Transverse colon (tissue), 4 donors: ENCODE data around the gene INO80C. TPM values are rescaled to one million over a fixed set of nuclear protein-coding genes. Genes with fewer than 3 reads are reported as not detected.

Source experiments
- DNase-seq: peaks from one replicate; pipeline ENCODE4 v3.0.0-alpha.2; 2019
- H3K27ac ChIP-seq, 4 donors: fragments of 200-600 bp; sonication (generic); 2 replicates each; pipeline ENCODE4 v1.5.1; 2016 to 2018; ENCODE audit warnings: inconsistent platforms in 4 of 4
- H3K27me3 ChIP-seq: fragments of 200-600 bp; sonication (generic); 2 replicates; pipeline ENCODE4 v1.5.1; 2017; ENCODE audit warnings: inconsistent platforms
- H3K36me3 ChIP-seq, 4 donors: fragments of 200-600 bp; sonication (generic); 2 replicates each; pipeline ENCODE4 v1.5.1; 2017 to 2019; ENCODE audit warnings: inconsistent platforms in 4 of 4
- H3K4me1 ChIP-seq, 4 donors: fragments of 200-600 bp; sonication (generic); 2 replicates each; pipeline ENCODE4 v1.5.1; 2017 to 2020; ENCODE audit warnings: inconsistent platforms in 4 of 4
- H3K4me3 ChIP-seq, 4 donors: fragments of 200-600 bp; sonication (generic); 1 replicate in 1 of 4; 2 replicates in 3 of 4; pipeline versions ENCODE4 v1.5.1 to v1.6.1; 2017 to 2019; ENCODE audit warnings: inconsistent platforms in 4 of 4
- H3K9me3 ChIP-seq, 2 donors: fragments of 200-600 bp; sonication (generic); 2 replicates each; pipeline ENCODE4 v1.5.1; 2017 to 2019; ENCODE audit warnings: inconsistent platforms in 2 of 2
- CTCF ChIP-seq, 5 experiments: fragments of 200-600 bp in 3 of 5; fragments of 450-650 bp in 2 of 5; sonication (generic) in 3 of 5; IDR thresholded peaks; 1 replicate in 2 of 5; 2 replicates in 3 of 5; pipeline ENCODE4 v1.5.1; 2016 to 2017; ENCODE audit warnings: antibody characterized with exemption in 5 of 5, inconsistent platforms in 3 of 5, mild to moderate bottlenecking in 2 of 5, moderate library complexity in 1 of 5
- EP300 ChIP-seq: sonication (generic); formaldehyde crosslinking; IDR thresholded peaks from one replicate; pipeline ENCODE4 v1.6.1; 2017; ENCODE audit warnings: antibody characterized with exemption, low read depth
- POLR2A ChIP-seq: fragments of 450-650 bp; IDR thresholded peaks from one replicate; pipeline ENCODE4 v1.6.1; 2016; ENCODE audit warnings: antibody characterized with exemption, mild to moderate bottlenecking, moderate library complexity
- POLR2AphosphoS5 ChIP-seq, 3 donors: sonication (generic); formaldehyde crosslinking; IDR thresholded peaks; one replicate each; pipeline ENCODE4 v1.6.1; 2016; ENCODE audit warnings: antibody characterized with exemption in 3 of 3
- WGBS, 2 donors: methylation state at CpG; one replicate each; pipeline ENCODE4 v1.1.5; 2018; ENCODE audit warnings: low coverage in 1 of 2; 5-methylcytosine and 5-hydroxymethylcytosine counted together
- in situ Hi-C, 4 donors: fragments of 200-750 bp; cut with MboI; loops; one replicate each; pipeline versions ENCODE4 v1.15.0 to v1.15.1; 2017; ENCODE audit warnings: low sequenced_read_pairs in 3 of 4, low pct_ligation_motif_present in 1 of 4, low pct_unique_long_range_greater_than_20kb in 1 of 4
- intact Hi-C: fragments of 100-400 bp; cut with DNase I; formaldehyde crosslinking; loops from one replicate; pipeline ENCODE4 v1.15.1; 2023; ENCODE audit warnings: low total_unique reads
- total RNA-seq, 4 donors: library from RNA; depleted of rRNA; stranded (reverse); fragments of >200 nt; gene quantifications; one replicate each; pipeline ENCODE4 v1.1.0, GENCODE V29; 2016

The INO80C gene
- 100 to 1,000 TPM in 1 of 4 donors, 10 to 100 TPM in 3; 10.2 to 277 (median 18.0) TPM for total RNA-seq

DNA sequence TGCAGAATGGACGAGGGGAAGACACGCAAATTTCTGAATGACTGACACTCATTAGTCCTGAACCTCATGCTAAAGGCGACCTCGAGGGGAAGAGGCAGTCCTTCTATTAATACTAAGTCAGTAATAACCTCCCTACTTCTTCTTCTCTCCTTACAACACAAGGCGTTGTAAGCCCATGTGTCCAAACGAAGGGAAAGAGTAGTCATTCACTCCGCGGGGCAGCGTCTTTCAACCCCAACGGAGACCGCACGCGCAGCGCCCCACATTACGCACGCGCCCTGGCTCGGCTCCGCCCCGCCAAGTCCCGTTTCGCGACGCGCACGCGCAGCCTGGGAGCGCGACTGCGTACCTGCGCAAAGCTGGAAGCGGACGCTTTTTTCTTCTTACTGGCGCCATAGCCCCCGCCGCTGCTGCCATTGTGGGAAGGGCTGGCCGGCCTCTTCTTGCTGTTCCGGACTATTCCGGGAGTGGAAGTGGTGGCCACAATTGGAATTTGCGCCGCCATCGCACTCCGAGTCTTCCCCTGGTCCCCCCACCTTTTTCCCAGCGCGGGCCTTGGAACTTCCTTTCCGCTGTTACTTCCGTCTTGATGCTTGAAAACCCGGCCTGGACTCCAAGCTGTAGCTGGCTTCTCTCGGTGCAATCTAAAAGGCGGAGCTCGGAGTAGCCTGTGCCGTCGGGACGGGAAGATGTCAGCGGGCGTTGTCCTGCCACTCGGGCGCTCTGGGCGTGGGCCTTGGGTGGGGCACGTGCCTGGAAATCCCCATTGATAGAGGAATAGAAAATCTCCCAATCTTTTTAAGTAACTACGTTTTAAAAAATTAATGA, at the start of gene INO80C:
TSS of gene INO80C (minus strand) at position 591 of the 828 bp plus-strand sequence. CDS start at position 505, 86 bp downstream.
- peak; percentile 2 for TF ChIP-seq EP300
- TF ChIP-seq POLR2A, result peak; percentile 95
- peak; percentile 87 to 98 (median 95) for TF ChIP-seq POLR2AphosphoS5 (IDR thresholded peaks at IDR 0.05)
- TF ChIP-seq CTCF (IDR thresholded peaks at IDR 0.05), result peak in 1 of 5 experiments; percentile 16
- WGBS, 2 donors, result 0 to 1% methylated on average over 8 to 61 of the region's 61 CpGs
- in situ Hi-C loops, result no loop called here

GRCh38 chr18:35547008-35547605, 49.3 kb upstream of the INO80C start:
- no peak for DNase-seq
- WGBS, 2 donors, result 65% methylated on average over 2 of the region's 2 CpGs
- H3K27me3 ChIP-seq, result no peaks in the 10 kb centered on the region
- in situ Hi-C loops, result no loop called here
- no peak overlapping the region for H3K4me3 ChIP-seq
- H3K9me3 ChIP-seq, result no peaks in the 10 kb centered on the region
- intact Hi-C loops, result no loop called here
- TF ChIP-seq CTCF (IDR thresholded peaks at IDR 0.05) (no peak), POLR2AphosphoS5 (IDR thresholded peaks at IDR 0.05) (no peak), EP300 (no peak), POLR2A (no peak)
- H3K27ac ChIP-seq, result no peak overlapping the region
- no peaks in the 10 kb centered on the region for H3K4me1 ChIP-seq
- no peaks in the 10 kb centered on the region for H3K36me3 ChIP-seq

More for the DNA sequence above, at the start of gene INO80C:
- H3K27me3 ChIP-seq, result no peaks in the 10 kb centered on the region
- H3K4me1 ChIP-seq, result peaks cover 12 to 28% (median 18%) of the 10 kb centered on the region in 4 donors
- DNase-seq, result peak; percentile 93
- H3K9me3 ChIP-seq, result no peaks in the 10 kb centered on the region
- intact Hi-C loops, result no loop called here
- peak within 1 kb of the TSS; percentile 92 to 98 (median 96) for H3K27ac ChIP-seq
- H3K36me3 ChIP-seq, result no peaks in the 10 kb centered on the region
- peak within 1 kb of the TSS; percentile 60 to 85 (median 64) for H3K4me3 ChIP-seq

DNA sequence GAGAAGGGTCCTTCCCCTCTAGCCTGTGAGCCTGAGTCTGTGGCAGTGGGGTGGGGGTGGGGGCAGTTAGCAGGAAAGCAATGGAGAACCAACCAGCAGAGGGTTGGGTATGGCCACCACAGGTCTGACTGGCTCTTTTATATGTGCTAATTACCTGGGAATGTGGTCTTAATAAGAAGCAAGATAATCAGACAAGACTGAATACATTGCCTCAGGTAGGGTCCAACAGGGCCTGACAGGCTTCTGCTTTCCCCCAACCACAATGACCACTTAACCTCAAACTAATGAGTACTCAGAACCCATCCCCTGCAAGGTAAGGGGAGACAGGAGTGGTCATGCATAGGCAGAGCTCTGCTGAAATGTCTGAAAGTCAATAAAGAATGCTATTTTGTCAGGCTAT, 44.6 kb upstream of the INO80C start:
- TF ChIP-seq CTCF (IDR thresholded peaks at IDR 0.05) (no peak), POLR2AphosphoS5 (IDR thresholded peaks at IDR 0.05) (no peak), EP300 (no peak), POLR2A (no peak)
- Histone ChIP-seq H3K27ac (no peak overlapping the region), H3K9me3 (no peaks in the 10 kb centered on the region), H3K4me3 (no peak overlapping the region), H3K36me3 (no peaks in the 10 kb centered on the region), H3K4me1 (no peaks in the 10 kb centered on the region), H3K27me3 (no peaks in the 10 kb centered on the region)
- in situ Hi-C loops, result no loop called here
- intact Hi-C loops, result no loop called here
- DNase-seq, result no peak

GRCh38 chr18:35535297-35535696, 37.5 kb upstream of the INO80C start:
- 94% methylated on average over 1 of the region's 1 CpG; no CpG with 5 or more reads in 1 of the 2 donors for WGBS, 2 donors
- no peak for DNase-seq
- Histone ChIP-seq H3K4me3 (no peak overlapping the region), H3K27ac (no peak overlapping the region), H3K27me3 (no peaks in the 10 kb centered on the region), H3K36me3 (no peaks in the 10 kb centered on the region), H3K9me3 (no peaks in the 10 kb centered on the region), H3K4me1 (no peaks in the 10 kb centered on the region)
- no peak for TF ChIP-seq POLR2A
- TF ChIP-seq EP300, result no peak
- TF ChIP-seq CTCF (IDR thresholded peaks at IDR 0.05), result no peak
- no peak for TF ChIP-seq POLR2AphosphoS5 (IDR thresholded peaks at IDR 0.05)
- intact Hi-C loops (no loop called here), in situ Hi-C loops (no loop called here)
